Heart left ventricle (tissue), 16 donors: Measurements from ENCODE around the gene IST1. TPM values are rescaled to one million over a fixed set of nuclear protein-coding genes. Genes with fewer than 3 reads are reported as not detected.

Experiments
- ATAC-seq, 4 donors: fragments of 200-7000 bp; cut with Tn5 transposase; one replicate each; pipeline ENCODE4 v1.9.1; 2020 to 2022; ENCODE audit warnings: moderate library complexity in 4 of 4, mild to moderate bottlenecking in 3 of 4, moderate number of reproducible peaks in 1 of 4
- DNase-seq, 5 donors: peaks; one replicate each; pipeline ENCODE4 v3.0.0-alpha.2; 2020
- H3K27ac ChIP-seq, 12 donors: fragments of 200-600 bp; sonication (generic) in 4 of 12; one replicate each; pipeline versions ENCODE4 v1.5.0 to v1.8.0; 2016 to 2022; ENCODE audit warnings: mild to moderate bottlenecking in 2 of 12
- H3K27me3 ChIP-seq, 9 donors: fragments of 200-600 bp; sonication (generic) in 2 of 9; one replicate each; pipeline versions ENCODE4 v1.5.1 to v1.8.0; 2016 to 2022; ENCODE audit warnings: mild to moderate bottlenecking in 3 of 9
- H3K36me3 ChIP-seq, 9 donors: fragments of 200-600 bp; sonication (generic) in 2 of 9; one replicate each; pipeline versions ENCODE4 v1.5.0 to v1.8.0; 2018 to 2022; ENCODE audit warnings: mild to moderate bottlenecking in 2 of 9
- H3K4me1 ChIP-seq, 12 donors: fragments of 200-600 bp; sonication (generic) in 4 of 12; one replicate each; pipeline versions ENCODE4 v1.5.0 to v1.8.0; 2016 to 2022; ENCODE audit warnings: mild to moderate bottlenecking in 3 of 12
- H3K4me3 ChIP-seq, 12 donors: fragments of 200-600 bp; sonication (generic) in 4 of 12; one replicate each; pipeline versions ENCODE4 v1.5.0 to v1.8.0; 2017 to 2022; ENCODE audit warnings: mild to moderate bottlenecking in 9 of 12, moderate library complexity in 4 of 12
- H3K9me3 ChIP-seq, 12 donors: fragments of 200-600 bp; sonication (generic) in 4 of 12; one replicate each; pipeline versions ENCODE4 v1.5.0 to v1.8.0; 2016 to 2022; ENCODE audit warnings: mild to moderate bottlenecking in 1 of 12
- POLR2A ChIP-seq, 2 donors: fragments of 450-650 bp; IDR thresholded peaks; one replicate each; pipeline ENCODE4 v1.6.1; 2017; ENCODE audit warnings: antibody characterized with exemption in 2 of 2, mild to moderate bottlenecking in 2 of 2, moderate library complexity in 2 of 2
- WGBS, 4 donors: extraction: QIAGEN DNeasy Blood & Tissue Kit in 2 of 4; methylation state at CpG; one replicate each; pipeline versions ENCODE4 v1.1.5 to v1.1.7; 2013 to 2018; 5-methylcytosine and 5-hydroxymethylcytosine counted together
- intact Hi-C, 10 donors: fragments of 100-400 bp; cut with DNase I; formaldehyde crosslinking; loops; one replicate each; pipeline versions ENCODE4 v1.11.1 to v1.14.2; 2022
- polyA plus RNA-seq, 2 donors: library from polyadenylated mRNA; stranded (reverse); fragments of 200-250 nt; gene quantifications; one replicate each; pipeline ENCODE4 v1.2.3, GENCODE V29; 2013
- total RNA-seq, 9 donors: library from RNA; depleted of rRNA in 2 of 9; stranded (reverse); fragments of >200 nt in 2 of 9; fragmentation: NEBNext Ultra II Directional in 3 of 9; extraction: Animal tissue kit (Norgen Biotek cat#: 25700) in 3 of 9; gene quantifications; one replicate each; pipeline versions ENCODE4 v1.1.0 to v1.2.4, GENCODE V29; 2016 to 2023
- TF ChIP-seq, protein P1 (sequence below), 12 donors: fragments of 200-600 bp; sonication (generic) in 4 of 12; IDR thresholded peaks; one replicate each; pipeline versions ENCODE4 v1.5.0 to v1.8.0; 2018 to 2022; ENCODE audit warnings: antibody characterized with exemption in 12 of 12, mild to moderate bottlenecking in 5 of 12
- donor health status: ischemic (EF 13 %, LVEDD 7.1; RV severe dilation, severe dysfunction).
- donor health status: healthy with polysubstance abuse.
- donor health status: DM: no; HTN: yes; CAD: no.
- donor health status: DM: no; HTN: no; CAD: no.
- donor health status: ischemic (EF 25% LVEDD 6.9; RV normal size, moderate dysfunction).
- donor health status: ischemic (EF 25% LVEDD 5.7; RV mildly dilated, moderate dysfunction).
- donor health status: healthy.
- donor health status: DM: yes; HTN: yes; CAD: no.
- donor health status: ischemic (EF 35%, LVEDD 5.7; RV mildly dilated, moderate dysfunction).
- donor health status: nonischemic (EF 11% LVEDD 7.7; RV severe dilation, severe dysfunction).
- donor health status: DM: yes; HTN: yes; CAD: no.
- donor health status: PGD.
- donor health status: ischemic (EF 29% LVEDD 5.4; RV normal size, mild dysfunction).
- donor health status: nonischemic (EF 23%, LVEDD 6.1; RV moderate dilation, normal function).

The IST1 gene
- total and polyA plus RNA-seq, 11 donors = 54.5 to 146 (median 108) TPM

GRCh38 chr16:71852561-71852960, 42.8 kb upstream of the IST1 start:
- no peak overlapping the region for H3K4me3 ChIP-seq
- peaks cover 0 to 52% (median 21%) of the 10 kb centered on the region in 12 donors for H3K4me1 ChIP-seq
- no peak for DNase-seq
- 95 to 100% (median 97%) methylated on average over 4 of the region's 4 CpGs for WGBS, 4 donors
- no peaks in the 10 kb centered on the region for H3K27me3 ChIP-seq
- TF ChIP-seq POLR2A (IDR thresholded peaks at IDR 0.05) = no peak
- TF ChIP-seq, protein P1, sequence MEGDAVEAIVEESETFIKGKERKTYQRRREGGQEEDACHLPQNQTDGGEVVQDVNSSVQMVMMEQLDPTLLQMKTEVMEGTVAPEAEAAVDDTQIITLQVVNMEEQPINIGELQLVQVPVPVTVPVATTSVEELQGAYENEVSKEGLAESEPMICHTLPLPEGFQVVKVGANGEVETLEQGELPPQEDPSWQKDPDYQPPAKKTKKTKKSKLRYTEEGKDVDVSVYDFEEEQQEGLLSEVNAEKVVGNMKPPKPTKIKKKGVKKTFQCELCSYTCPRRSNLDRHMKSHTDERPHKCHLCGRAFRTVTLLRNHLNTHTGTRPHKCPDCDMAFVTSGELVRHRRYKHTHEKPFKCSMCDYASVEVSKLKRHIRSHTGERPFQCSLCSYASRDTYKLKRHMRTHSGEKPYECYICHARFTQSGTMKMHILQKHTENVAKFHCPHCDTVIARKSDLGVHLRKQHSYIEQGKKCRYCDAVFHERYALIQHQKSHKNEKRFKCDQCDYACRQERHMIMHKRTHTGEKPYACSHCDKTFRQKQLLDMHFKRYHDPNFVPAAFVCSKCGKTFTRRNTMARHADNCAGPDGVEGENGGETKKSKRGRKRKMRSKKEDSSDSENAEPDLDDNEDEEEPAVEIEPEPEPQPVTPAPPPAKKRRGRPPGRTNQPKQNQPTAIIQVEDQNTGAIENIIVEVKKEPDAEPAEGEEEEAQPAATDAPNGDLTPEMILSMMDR (IDR thresholded peaks at IDR 0.05) = no peak
- no peak overlapping the region for H3K27ac ChIP-seq
- intact Hi-C loops = no loop called here
- ATAC-seq = no peak
- H3K36me3 ChIP-seq = peaks cover 0 to 80% (median 53%) of the 10 kb centered on the region in 9 donors
- H3K9me3 ChIP-seq = no peaks in the 10 kb centered on the region

DNA sequence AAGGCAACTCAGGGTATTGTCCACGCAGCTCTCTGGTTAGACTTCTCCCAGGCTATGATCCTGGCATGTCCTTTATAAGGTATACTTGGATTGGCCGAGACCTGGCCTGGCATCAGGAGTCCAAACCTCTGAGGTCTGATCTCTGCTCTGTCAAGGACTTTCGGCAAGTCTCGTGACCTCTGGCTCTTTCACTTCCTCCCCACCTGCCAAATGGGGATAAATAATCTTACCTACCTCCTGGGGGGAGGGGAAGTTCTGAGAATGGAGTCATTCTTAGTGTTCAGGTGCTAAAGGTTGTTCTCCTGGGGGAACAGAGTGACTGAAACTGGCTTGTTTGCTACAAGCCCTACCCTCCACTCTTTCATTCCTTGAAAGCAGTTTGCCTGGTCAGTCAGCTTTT, 41.9 kb upstream of the IST1 start:
- H3K36me3 ChIP-seq = peaks cover 0 to 75% (median 47%) of the 10 kb centered on the region in 9 donors
- TF ChIP-seq POLR2A (IDR thresholded peaks at IDR 0.05) = no peak
- TF ChIP-seq, protein P1 (IDR thresholded peaks at IDR 0.05) = no peak
- H3K4me1 ChIP-seq = peaks cover 0 to 49% (median 16%) of the 10 kb centered on the region in 12 donors
- H3K9me3 ChIP-seq = no peaks in the 10 kb centered on the region
- no peak for ATAC-seq
- H3K27ac ChIP-seq = no peak overlapping the region
- no peak overlapping the region for H3K4me3 ChIP-seq
- no peak for DNase-seq
- intact Hi-C loops = no loop called here
- 57 to 80% (median 71%) methylated on average over 4 of the region's 4 CpGs for WGBS, 4 donors
- no peaks in the 10 kb centered on the region for H3K27me3 ChIP-seq

GRCh38 chr16:71854369-71854948, 40.9 kb upstream of the IST1 start:
- DNase-seq = no peak
- peaks cover 0 to 75% (median 41%) of the 10 kb centered on the region in 9 donors for H3K36me3 ChIP-seq
- peaks cover 0 to 54% (median 19%) of the 10 kb centered on the region in 12 donors for H3K4me1 ChIP-seq
- 56 to 61% (median 59%) methylated on average over 4 of the region's 4 CpGs for WGBS, 4 donors
- no peaks in the 10 kb centered on the region for H3K9me3 ChIP-seq
- no peak overlapping the region for H3K4me3 ChIP-seq
- no peaks in the 10 kb centered on the region for H3K27me3 ChIP-seq
- peak overlapping the region in 9 of 12 donors; percentile 20 to 72 (median 61) for H3K27ac ChIP-seq
- TF ChIP-seq, protein P1 (IDR thresholded peaks at IDR 0.05) = no peak
- no peak for TF ChIP-seq POLR2A (IDR thresholded peaks at IDR 0.05)
- intact Hi-C loops = no loop called here
- peak; percentile 44 to 70 (median 56) for ATAC-seq

DNA sequence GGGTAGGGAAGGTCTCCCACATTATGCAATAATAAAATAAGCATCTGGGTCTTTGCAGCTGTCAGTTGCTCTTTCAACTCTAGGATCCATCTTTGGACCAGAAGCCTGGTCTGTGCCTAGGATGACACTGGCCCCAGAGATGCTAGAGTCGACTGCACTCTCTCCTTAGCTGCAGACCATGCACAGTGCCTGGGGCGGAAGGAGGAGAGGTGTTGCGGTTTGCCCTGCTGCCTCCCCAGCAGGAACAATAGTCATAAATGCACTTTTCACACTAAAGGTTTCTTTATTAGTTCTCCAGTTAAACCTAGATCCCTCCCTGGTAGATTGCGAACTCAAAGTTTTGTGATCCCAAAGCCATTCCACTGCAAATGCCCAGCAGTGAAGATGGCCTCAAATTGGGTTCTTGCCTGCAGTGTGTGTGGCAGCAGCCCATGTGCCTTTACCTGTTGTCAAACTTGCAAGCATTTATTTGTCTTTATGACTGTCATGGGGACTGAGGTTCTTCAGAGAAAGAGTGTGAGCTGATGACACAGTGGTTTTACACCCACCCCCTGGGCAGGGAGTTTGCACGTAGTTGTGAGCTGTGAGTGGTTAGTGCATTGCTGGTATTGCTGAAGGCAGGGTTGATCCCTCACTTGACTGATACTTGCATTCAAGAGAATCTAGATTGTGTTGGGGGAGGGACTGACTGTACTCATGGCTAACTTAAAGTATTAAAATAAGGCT, 39.2 kb upstream of the IST1 start:
- Histone ChIP-seq H3K27ac (peak overlapping the region in 1 of 12 donors; percentile 61), H3K36me3 (peaks cover 0 to 74% (median 37%) of the 10 kb centered on the region in 9 donors), H3K27me3 (no peaks in the 10 kb centered on the region), H3K4me3 (no peak overlapping the region), H3K9me3 (no peaks in the 10 kb centered on the region), H3K4me1 (peaks cover 0 to 56% (median 19%) of the 10 kb centered on the region in 12 donors)
- 81 to 89% (median 87%) methylated on average over 5 of the region's 5 CpGs for WGBS, 4 donors
- intact Hi-C loops = no loop called here
- TF ChIP-seq POLR2A (IDR thresholded peaks at IDR 0.05) = no peak
- TF ChIP-seq, protein P1 (IDR thresholded peaks at IDR 0.05) = no peak
- ATAC-seq (no peak), DNase-seq (no peak)
